DND-41 (cell line): ENCODE measurements around the gene AKAP6.

ENCODE experiments used
- ATAC-seq: fragments of 200-7000 bp; cut with Tn5 transposase; 3 replicates; pipeline ENCODE4 v1.9.1; 2021; ENCODE audit warnings: low read depth; ENCODE audit not compliant: insufficient read depth
- DNase-seq: peaks from one replicate; pipeline ENCODE4 v3.0.0-alpha.2; 2020
- H2AFZ ChIP-seq: 2 replicates; pipeline ENCODE4 v1.6.0; 2012; ENCODE audit warnings: low read depth, low read length
- H3K27ac ChIP-seq: 2 replicates; pipeline ENCODE4 v1.5.1; 2012; ENCODE audit warnings: low read length, inconsistent platforms
- H3K27me3 ChIP-seq: fragments of 200-600 bp; sonication (generic); 2 replicates; pipeline ENCODE4 v1.6.0; 2012; ENCODE audit warnings: low read length, mild to moderate bottlenecking, inconsistent platforms; ENCODE audit not compliant: insufficient read depth, poor library complexity
- H3K36me3 ChIP-seq: 2 replicates; pipeline ENCODE4 v1.5.1; 2012; ENCODE audit warnings: low read length, inconsistent platforms; ENCODE audit not compliant: insufficient read depth
- H3K4me1 ChIP-seq: 2 replicates; pipeline ENCODE4 v1.5.1; 2012; ENCODE audit warnings: mild to moderate bottlenecking, low read length; ENCODE audit not compliant: insufficient read depth
- H3K4me2 ChIP-seq: 2 replicates; pipeline ENCODE4 v1.6.0; 2012; ENCODE audit warnings: mild to moderate bottlenecking, moderate library complexity, low read length, inconsistent platforms; ENCODE audit not compliant: insufficient read depth
- H3K4me3 ChIP-seq, 2 experiments: fragments of 200-600 bp in 1 of 2; shearing (Covaris generic) in 1 of 2; 2 replicates each; pipeline ENCODE4 v1.5.1; 2012 to 2016; ENCODE audit warnings: inconsistent platforms in 2 of 2, low read length in 2 of 2, mild to moderate bottlenecking in 2 of 2, low read depth in 1 of 2, moderate library complexity in 1 of 2
- H3K79me2 ChIP-seq: 2 replicates; pipeline ENCODE4 v1.6.0; 2012; ENCODE audit warnings: low read length, inconsistent platforms; ENCODE audit not compliant: insufficient read depth
- H3K9ac ChIP-seq: 2 replicates; pipeline ENCODE4 v1.6.0; 2012; ENCODE audit warnings: low read depth, mild to moderate bottlenecking, inconsistent platforms, low read length, moderate library complexity
- H3K9me3 ChIP-seq: 2 replicates; pipeline ENCODE4 v1.5.1; 2012; ENCODE audit warnings: low read length, moderate library complexity, mild to moderate bottlenecking, inconsistent platforms; ENCODE audit not compliant: insufficient read depth, severe bottlenecking
- H4K20me1 ChIP-seq: 2 replicates; pipeline ENCODE4 v1.6.0; 2012; ENCODE audit warnings: low read length; ENCODE audit not compliant: insufficient read depth
- EZH2 ChIP-seq: IDR thresholded peaks from 3 replicates; pipeline ENCODE4 v1.6.1; 2012; ENCODE audit warnings: borderline replicate concordance, low read depth, mild to moderate bottlenecking, moderate library complexity, low read length, inconsistent platforms; ENCODE audit not compliant: severe bottlenecking
- TF ChIP-seq, protein P1 (sequence below): IDR thresholded peaks from 2 replicates; pipeline ENCODE4 v1.5.1; 2012; ENCODE audit warnings: borderline replicate concordance, low read length, moderate library complexity, mild to moderate bottlenecking; ENCODE audit not compliant: poor library complexity, severe bottlenecking; ENCODE audit errors: extremely low read depth

Gene AKAP6

GRCh38 chr14:32497248-32497647 lies 168.2 kb downstream of the AKAP6 start:
- no peaks in the 10 kb centered on the region for H4K20me1 ChIP-seq
- no peak for ATAC-seq
- no peak overlapping the region for H3K4me2 ChIP-seq
- no peaks in the 10 kb centered on the region for H3K79me2 ChIP-seq
- DNase-seq, result no peak
- TF ChIP-seq, protein P1, sequence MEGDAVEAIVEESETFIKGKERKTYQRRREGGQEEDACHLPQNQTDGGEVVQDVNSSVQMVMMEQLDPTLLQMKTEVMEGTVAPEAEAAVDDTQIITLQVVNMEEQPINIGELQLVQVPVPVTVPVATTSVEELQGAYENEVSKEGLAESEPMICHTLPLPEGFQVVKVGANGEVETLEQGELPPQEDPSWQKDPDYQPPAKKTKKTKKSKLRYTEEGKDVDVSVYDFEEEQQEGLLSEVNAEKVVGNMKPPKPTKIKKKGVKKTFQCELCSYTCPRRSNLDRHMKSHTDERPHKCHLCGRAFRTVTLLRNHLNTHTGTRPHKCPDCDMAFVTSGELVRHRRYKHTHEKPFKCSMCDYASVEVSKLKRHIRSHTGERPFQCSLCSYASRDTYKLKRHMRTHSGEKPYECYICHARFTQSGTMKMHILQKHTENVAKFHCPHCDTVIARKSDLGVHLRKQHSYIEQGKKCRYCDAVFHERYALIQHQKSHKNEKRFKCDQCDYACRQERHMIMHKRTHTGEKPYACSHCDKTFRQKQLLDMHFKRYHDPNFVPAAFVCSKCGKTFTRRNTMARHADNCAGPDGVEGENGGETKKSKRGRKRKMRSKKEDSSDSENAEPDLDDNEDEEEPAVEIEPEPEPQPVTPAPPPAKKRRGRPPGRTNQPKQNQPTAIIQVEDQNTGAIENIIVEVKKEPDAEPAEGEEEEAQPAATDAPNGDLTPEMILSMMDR, result no peak
- TF ChIP-seq EZH2, result no peak
- H3K27me3 ChIP-seq, result peaks cover 8% of the 10 kb centered on the region
- no peaks in the 10 kb centered on the region for H3K36me3 ChIP-seq
- H3K9ac ChIP-seq, result no peak overlapping the region
- no peak overlapping the region for H2AFZ ChIP-seq
- no peak overlapping the region for H3K4me3 ChIP-seq
- H3K27ac ChIP-seq, result no peak overlapping the region
- H3K9me3 ChIP-seq, result no peaks in the 10 kb centered on the region
- no peaks in the 10 kb centered on the region for H3K4me1 ChIP-seq

- Histone ChIP-seq H3K9me3 (no peaks in the 10 kb centered on the region), H3K9ac (no peak overlapping the region), H3K27ac (no peak overlapping the region), H3K4me1 (no peaks in the 10 kb centered on the region), H3K79me2 (no peaks in the 10 kb centered on the region), H3K36me3 (no peaks in the 10 kb centered on the region), H3K4me2 (no peak overlapping the region), H3K4me3 (no peak overlapping the region), H2AFZ (no peak overlapping the region), H4K20me1 (no peaks in the 10 kb centered on the region), H3K27me3 (no peaks in the 10 kb centered on the region)
- no peak for TF ChIP-seq EZH2
- TF ChIP-seq, protein P1, result no peak
- no peak for ATAC-seq
- no peak for DNase-seq
Observed at GRCh38 chr14:32507029-32507984, 178.2 kb downstream of the AKAP6 start.

- Histone ChIP-seq H3K27me3 (no peaks in the 10 kb centered on the region), H3K9me3 (no peaks in the 10 kb centered on the region), H3K4me1 (no peaks in the 10 kb centered on the region), H4K20me1 (no peaks in the 10 kb centered on the region), H3K9ac (no peak overlapping the region), H3K27ac (no peak overlapping the region), H2AFZ (no peak overlapping the region), H3K4me2 (no peak overlapping the region), H3K79me2 (no peaks in the 10 kb centered on the region), H3K4me3 (no peak overlapping the region), H3K36me3 (no peaks in the 10 kb centered on the region)
- no peak for DNase-seq
- no peak for ATAC-seq
- no peak for TF ChIP-seq EZH2
- TF ChIP-seq, protein P1, result no peak
Observed at GRCh38 chr14:32508281-32508680, 179.2 kb downstream of the AKAP6 start.
